Stimulated activated CD8-positive, alpha-beta memory T cell treated with anti-CD3 and anti-CD28 coated beads, Interleukin-12 subunit alpha, Interleukin-12 subunit beta, amount 100 ng/mL, for 1 hour (primary cell): ENCODE results near the gene QARS1.

Experiments used
- DNase-seq: peaks from one replicate; pipeline ENCODE4 v3.0.0-alpha.2; 2020; ENCODE audit warnings: low read depth

Gene QARS1

DNA sequence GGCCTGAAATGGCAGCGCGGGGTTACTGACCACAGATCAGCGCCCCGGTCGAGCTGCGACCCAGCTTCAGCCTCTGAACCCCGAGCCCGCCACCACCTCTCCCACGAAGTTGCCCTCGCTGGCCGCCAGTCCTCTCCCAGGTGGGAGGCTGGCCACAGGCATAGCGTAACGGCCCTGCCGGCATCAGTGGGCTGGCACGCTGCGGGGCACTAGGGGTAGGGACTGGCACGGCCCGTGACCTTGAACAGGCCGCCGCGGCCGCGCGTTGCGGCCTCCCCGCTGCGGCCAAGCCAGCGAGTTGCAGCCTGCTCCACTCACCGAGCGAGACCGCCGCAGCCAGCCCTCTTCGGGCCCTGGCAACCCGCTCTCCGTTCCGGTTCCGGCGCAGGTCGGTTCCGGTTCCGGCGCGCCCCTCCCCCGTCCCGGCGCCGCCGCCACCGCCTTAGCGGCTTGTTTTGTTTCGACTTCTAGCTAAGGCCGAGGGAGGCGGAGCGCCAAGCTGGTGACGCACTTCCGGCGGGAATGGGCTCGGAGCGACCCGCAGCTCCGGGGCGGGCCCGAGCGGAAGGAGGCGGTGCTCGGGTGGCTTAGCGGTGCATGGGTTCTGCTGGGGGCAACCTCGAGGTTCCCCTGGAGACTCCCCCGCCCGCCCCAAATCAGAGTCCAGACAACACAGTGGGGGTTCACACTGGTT is 16.0 kb upstream of the QARS1 start, which contains the start of gene USP19:
Gene USP19 (minus strand): TSS at position 386 of the 694 bp plus-strand sequence. CDS start 1,678 bp downstream, outside the sequence.
- peak; percentile 85 for DNase-seq

DNA sequence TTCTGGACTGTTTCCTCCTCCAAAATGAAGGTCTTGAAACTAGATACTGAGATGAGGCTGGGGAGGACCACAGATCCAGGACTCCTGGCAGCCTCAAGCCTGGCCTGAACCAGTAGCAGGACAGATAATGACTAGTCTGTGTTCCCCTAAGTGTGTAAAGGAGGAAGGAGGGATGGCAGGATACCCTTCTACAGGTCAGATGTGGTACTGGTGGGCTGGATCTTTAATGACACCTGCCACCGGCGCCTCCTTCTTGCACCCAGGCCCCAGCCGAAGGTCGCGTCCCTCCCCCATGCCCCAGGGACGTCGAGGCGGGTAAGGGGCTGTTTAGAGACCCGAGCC is 15.5 kb upstream of the QARS1 start:
- no peak for DNase-seq

DNA sequence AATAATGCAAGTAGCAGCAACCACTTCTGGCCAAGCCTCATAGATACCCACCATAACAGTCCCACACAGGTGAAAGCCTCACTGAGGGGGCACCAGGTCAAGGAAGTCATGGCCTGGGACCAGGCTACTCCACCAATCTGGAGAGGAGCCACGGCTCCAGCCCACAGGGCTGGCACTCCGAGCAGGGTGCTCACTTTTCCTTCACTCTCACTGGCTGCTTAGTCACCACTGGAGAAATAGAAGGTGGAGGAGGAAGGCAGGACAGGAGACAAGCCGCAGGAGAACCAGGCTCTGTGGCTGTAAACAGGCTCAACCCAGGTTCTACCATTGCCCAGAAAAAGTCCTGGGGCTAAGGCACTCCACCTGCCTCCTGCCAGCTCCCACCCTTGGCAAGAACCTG is 14.9 kb upstream of the QARS1 start:
- DNase-seq = no peak

DNA sequence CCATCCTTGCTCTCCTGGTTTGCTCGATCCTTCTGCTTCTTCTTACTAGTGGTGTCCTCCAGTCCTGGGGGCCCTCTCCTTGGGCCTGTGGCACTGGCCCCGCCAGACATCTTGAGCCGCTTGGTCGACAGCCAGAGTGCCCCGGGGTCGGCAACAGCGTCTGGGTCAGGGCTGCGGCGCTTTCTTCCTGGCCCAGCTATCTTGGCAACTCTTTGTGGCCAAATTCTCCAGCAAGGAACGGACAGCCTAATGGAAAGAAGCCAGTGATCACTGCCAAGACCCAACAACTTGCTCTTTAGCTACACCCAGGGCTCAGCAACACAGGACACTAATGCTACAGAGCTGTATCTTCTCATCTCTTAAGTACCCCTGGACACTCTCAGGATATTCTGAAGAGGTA is 14.5 kb upstream of the QARS1 start:
- DNase-seq = no peak

DNA sequence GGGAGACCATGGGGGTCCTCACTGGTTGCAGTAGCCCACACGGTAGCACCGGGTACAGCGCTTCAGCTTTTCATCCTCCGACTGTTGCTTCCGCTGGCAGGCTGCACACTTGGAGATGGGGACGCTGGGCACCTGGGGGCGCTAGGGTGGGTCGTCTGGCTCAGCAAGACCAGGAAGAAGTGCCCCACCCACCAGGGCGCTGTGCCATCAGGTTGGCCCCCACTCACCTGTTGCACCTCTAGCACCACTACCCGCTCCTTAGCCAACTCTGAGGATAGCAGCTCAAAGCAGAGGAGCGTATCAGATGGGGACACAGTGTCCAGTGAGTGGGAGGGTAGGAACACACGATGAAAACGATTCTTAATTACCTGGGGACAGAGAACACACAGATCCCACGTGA is 7.7 kb upstream of the QARS1 start:
- DNase-seq = no peak

DNA sequence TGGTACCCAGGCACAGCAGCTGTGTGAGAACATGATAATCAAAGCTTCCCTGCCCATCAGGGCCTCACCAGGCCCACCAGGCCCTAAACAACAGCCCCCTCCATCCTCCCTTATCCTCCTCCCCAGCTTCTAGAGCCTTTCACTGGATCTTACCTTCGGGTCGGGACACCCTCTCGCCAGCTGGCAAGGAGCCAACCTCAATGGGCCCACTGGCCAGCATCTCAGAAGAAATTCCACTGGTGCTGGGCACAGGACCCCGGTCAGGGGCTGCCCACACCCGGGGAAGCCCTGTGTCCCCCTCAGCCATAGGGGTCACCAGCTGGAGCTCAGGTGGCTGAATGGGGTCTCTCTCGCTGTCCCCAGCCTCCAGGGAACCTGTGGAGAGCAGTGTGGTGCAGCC is 6.8 kb upstream of the QARS1 start:
- DNase-seq = no peak

GRCh38 chr3:49110780-49111179 is 6.2 kb upstream of the QARS1 start:
- DNase-seq = no peak

DNA sequence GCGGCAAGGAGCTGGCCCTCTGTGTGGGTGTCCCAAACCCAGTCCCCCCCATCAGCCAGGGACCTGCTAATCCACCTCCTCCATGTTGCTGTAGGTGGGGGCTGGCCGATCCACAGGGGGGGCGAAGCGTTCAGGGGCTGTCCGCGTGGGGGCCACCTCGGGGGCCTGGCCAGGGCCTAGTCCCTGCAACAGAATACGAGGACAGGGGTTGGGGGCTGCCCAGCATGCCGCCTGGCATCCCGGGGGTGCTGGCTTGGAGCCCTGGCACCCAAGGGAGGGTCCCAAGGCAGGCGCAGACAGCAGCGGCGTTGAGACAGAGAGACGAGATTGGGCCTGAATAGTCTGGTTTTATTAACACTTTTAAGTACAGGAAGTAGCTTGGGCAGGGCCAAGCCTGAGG is 3.8 kb upstream of the QARS1 start:
- no peak for DNase-seq

DNA sequence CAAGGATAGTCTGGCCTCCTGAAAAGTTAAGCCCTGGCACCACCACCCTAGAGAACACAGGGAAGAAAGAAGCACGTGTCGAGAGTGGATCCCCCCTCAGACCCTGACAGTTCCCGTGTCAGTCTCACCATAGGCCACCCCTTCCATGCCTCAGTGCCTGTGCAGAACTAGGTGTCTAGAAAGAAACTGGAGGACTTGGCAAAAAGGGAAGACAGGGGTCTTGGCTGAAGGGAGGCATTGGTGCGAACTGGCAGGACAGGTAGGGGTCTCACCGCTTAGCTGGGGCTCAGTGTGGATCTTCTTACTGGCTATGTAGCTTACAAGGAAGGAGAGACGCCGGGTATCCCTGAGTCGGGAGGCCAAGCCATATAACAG is 518 bp downstream of the QARS1 start:
- no peak for DNase-seq

GRCh38 chr3:49100046-49100615 is 4.4 kb downstream of the QARS1 start:
- DNase-seq = no peak

DNA sequence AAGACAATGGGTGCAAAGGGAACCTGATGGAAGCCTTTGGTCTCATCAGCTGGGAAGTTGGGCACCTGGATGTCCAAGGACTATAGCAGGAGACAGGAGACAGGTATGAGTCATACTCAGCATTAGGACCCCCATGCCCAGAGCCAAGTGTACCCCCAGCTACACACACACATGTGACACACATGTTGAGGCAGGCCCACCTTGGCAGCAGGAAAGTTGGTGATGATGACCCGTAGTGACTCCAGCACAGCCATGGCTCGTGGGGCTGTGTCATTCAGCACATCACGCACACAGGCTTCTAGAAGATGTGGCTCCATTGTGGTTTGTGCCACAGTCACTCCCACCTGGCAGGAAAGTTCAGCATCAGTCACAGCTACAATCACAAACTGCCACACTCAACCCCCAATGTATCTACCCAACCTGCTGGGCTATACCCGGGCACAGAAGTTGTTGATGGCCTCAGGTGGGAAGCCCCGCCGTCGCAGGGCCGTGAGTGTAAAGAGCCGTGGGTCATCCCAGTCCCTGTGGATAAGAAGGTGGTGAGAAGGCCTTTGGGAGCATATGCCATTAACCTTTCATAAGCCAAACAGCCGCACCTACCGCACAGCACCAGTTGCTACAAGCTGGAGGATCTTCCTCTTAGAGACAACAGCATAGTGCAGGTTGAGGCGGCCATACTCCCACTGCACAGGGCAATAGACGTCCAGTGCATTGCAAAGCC is 5.5 kb downstream of the QARS1 start:
- no peak for DNase-seq

DNA sequence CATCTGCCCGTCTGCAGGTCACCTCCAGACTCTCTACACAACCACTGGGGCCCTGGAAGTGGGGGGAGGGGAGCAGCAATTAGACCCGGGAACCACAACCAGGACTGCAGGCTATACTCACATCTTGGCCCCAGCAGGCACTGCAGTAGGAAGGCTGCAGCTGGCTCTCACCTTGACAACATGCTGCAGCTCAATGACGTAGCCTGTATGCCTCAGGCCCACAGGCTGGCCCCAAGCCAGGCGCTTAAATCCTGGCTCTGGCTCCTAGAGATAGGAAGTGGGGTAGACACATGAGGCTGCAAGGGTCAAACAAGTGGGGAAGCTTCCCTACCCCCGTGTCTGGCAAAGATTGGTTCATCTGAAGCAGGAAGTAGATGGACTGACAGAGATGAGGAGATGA is 6.1 kb downstream of the QARS1 start:
- DNase-seq = no peak

DNA sequence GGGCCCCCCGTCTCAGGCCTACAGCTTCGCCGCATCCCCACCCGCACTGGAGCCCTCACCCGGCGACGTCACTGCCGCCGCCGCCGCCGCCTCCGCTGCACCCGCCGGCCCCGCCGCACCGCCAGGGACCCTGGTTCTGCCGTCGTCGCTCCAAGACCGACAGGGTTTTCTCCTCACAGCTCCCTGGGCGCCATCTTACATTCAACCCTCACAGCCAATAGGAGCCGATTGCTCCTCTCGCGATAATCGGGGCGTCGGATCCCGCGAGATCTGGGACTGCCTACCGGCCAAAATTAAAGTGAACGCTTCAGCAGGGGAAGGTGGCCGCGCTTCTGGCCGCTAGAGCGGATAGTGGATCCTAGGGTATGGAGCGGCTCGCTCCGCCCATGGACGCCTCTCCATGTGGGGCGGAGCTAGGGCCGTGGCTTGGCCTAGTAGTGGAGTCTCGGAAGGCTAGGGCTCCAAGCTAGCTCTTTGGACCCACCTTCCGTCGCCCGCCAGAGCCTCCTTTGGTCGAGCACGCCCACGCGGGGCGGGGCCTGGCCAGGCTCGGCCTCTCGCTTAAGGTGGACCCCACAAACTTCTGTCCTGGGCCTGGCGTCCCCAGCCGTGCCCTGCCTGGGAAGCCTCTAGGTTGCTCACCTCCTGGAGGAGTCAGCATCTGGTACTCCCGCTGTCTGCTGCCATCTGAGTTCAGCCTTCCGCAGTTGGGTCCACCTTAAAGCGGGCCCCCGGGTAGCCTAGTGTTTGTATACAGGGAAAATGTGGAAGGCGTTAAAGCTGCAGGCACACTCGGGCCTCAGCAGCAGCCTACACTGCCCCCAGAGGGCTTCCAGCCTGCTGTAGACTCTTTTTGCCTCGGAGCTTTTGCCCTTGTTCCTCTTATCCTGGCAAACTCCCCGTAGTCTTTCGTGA is 10.4 kb downstream of the QARS1 start, which contains the start of gene QRICH1:
Gene QRICH1 (minus strand): TSS at position 219 of the 915 bp plus-strand sequence. CDS start 17,054 bp downstream, outside the sequence.
- DNase-seq = peak; percentile 93

- peak; percentile 59 for DNase-seq
These were observed 11.4 kb downstream of the QARS1 start for GRCh38 chr3:49092938-49093852.

GRCh38 chr3:49081429-49081828 is 23.1 kb downstream of the QARS1 start:
- DNase-seq = no peak

DNA sequence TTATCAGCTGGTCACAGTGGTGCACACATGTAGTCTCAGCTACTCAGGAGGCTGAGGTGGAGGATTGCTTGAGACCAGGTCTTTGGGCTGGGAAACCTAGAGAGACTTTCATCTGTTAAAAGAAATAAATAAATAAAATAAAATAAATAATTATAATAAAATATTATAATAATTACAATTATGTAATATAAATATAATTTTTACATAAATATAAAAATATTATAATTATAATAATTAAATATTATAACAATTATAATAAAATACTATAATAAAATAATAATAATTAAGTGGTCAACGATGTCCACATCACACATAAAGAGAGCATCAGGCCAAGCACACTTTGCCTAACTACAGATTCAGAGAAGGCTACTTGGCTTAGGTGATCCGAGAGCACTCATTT is 25.3 kb downstream of the QARS1 start:
- DNase-seq = no peak

GRCh38 chr3:49076646-49077045 is 27.9 kb downstream of the QARS1 start:
- no peak for DNase-seq

DNA sequence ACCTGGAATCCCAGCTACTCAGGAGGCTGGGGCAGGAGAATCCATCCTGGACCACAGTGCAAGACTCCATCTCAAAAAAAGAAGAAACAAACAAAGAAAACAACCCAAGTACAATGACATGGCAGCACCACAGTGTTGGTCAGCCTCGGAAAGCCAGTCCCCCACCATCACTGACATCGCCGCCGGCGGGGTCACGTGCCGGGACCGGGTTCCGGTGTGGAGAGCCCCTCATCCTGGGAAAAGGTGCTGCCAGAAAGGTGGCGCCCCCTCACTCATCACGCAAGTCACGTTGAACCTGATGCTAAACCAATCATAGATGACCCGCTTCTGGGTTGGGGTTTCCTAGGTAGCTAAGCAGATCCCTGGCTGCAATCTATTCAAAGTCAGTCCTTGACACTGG is 28.4 kb downstream of the QARS1 start:
- no peak for DNase-seq

- DNase-seq = no peak
These were observed 46.5 kb downstream of the QARS1 start for GRCh38 chr3:49058011-49058410.

GRCh38 chr3:49057268-49057667 is 47.3 kb downstream of the QARS1 start:
- DNase-seq = no peak

DNA sequence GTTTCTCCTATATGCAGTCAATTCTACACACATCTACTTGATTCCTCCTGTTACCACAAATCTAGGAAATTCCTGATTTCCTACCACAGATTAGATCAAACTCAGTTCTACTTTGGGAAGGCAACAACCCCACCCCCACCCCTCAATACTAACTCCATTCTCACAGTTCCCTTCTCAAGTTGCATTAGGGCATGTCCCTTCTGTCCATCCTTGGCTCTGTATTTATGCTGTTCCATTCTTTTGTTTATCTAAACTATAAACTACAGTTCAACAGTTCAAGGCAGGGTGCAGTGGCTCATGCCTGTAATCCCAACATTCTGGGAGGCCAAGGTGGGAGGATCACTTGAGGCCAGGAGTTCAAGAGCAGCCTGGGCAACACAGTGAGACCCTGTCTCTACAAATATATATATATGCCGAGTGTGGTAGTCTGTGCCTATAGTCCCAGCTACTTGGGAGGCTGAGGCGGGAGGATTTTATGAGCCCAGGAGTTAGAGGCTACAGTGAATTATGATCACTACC is 50.2 kb downstream of the QARS1 start:
- no peak for DNase-seq
